ENCODE measurements around the gene KIF20A. TPM values are rescaled to one million over a fixed set of nuclear protein-coding genes. Genes with fewer than 3 reads are reported as not detected.
A peak's percentile ranks its signal among the peaks of the same experiment; 100 is the strongest.

The KIF20A gene
- total RNA-seq, 1 experiment from 2014 or later: 119 TPM

DNA sequence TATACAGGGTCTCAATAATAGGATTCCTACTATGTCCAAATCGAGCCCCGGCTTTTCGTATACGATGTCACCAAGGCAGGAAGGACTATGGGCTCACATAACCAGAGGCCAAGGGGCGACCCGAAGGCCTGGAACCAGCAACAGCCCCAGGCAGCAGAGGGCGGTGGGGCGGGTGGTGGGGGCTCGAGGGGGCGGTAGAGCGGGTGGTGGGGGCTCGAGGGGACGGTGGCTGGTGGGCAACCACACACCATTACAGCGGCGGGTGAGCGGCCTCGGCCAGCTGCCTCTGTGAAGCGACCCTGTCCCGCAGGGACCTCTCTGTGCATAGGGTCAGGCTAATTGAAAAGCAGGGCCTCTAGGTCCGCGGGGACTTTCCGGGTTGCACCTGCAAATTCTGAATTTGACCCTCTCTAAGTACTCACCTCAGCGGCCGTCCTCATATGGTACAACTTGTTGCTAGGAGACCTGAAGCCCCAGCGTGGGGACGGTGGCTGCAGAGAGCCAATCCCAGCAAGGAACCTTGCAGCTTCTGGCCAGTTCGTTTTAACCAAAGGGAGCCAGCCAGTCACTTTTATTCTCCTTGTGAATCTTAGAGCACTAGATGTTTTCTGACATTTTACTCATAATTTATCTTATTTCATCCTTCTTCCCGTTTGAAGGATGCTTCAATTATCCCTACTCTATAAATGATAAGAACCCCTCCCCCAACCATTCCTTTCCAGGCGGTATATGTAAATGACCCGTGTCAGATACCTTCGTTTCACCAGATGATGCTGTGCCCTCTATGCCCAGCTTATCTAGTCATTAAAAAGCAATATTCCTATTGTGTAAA lies 39.7 kb upstream of the KIF20A start, which contains the start of gene NME5:
Gene NME5 (minus strand): TSS at position 480 of the 832 bp plus-strand sequence. CDS start 648 bp downstream, outside the sequence.
- Histone ChIP-seq H3K27me3 (replicated peaks; ENCODE audit: insufficient read depth, low read depth, low read length, poor library complexity) (no peaks in the 10 kb centered on the region), H3K9me3 (ENCODE audit: low read depth, low read length, poor library complexity, severe bottlenecking) (no peaks in the 10 kb centered on the region), H3K4me1 (ENCODE audit: insufficient read depth, low read length, poor library complexity, severe bottlenecking) (no peaks in the 10 kb centered on the region), H3K27ac (ENCODE audit: low read depth, low read length, poor library complexity, severe bottlenecking) (no peak within 1 kb of the TSS), H3K36me3 (ENCODE audit: insufficient read depth, low read length, poor library complexity, severe bottlenecking) (no peaks in the 10 kb centered on the region), H3K4me3 (ENCODE audit: low read depth, low read length, poor library complexity, severe bottlenecking) (peak within 1 kb of the TSS; percentile 32)
- intact Hi-C loops (cut with micrococcal nuclease; ENCODE audit: unreplicated experiment): loop anchor here (10.0 kb wide), 1 partner anchor 474 kb away; no protein-coding TSS in a partner anchor
- POLR2A ChIA-PET (ENCODE audit: low non-redundant PET): no interaction called here
- no TSS peak for BruUV-seq (replicated peaks)
- TF ChIP-seq, protein P1, sequence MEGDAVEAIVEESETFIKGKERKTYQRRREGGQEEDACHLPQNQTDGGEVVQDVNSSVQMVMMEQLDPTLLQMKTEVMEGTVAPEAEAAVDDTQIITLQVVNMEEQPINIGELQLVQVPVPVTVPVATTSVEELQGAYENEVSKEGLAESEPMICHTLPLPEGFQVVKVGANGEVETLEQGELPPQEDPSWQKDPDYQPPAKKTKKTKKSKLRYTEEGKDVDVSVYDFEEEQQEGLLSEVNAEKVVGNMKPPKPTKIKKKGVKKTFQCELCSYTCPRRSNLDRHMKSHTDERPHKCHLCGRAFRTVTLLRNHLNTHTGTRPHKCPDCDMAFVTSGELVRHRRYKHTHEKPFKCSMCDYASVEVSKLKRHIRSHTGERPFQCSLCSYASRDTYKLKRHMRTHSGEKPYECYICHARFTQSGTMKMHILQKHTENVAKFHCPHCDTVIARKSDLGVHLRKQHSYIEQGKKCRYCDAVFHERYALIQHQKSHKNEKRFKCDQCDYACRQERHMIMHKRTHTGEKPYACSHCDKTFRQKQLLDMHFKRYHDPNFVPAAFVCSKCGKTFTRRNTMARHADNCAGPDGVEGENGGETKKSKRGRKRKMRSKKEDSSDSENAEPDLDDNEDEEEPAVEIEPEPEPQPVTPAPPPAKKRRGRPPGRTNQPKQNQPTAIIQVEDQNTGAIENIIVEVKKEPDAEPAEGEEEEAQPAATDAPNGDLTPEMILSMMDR (conservative IDR thresholded peaks at IDR 0.05; ENCODE audit: low read depth, low read length): no peak
- no peak for TF ChIP-seq EZH2 (IDR thresholded peaks at IDR 0.05; ENCODE audit: borderline replicate concordance, low read depth, low read length, poor library complexity, severe bottlenecking)
- CTCF ChIA-PET: no interaction called here
- peak; percentile 30 for DNase-seq (ENCODE audit: low spot score)

DNA sequence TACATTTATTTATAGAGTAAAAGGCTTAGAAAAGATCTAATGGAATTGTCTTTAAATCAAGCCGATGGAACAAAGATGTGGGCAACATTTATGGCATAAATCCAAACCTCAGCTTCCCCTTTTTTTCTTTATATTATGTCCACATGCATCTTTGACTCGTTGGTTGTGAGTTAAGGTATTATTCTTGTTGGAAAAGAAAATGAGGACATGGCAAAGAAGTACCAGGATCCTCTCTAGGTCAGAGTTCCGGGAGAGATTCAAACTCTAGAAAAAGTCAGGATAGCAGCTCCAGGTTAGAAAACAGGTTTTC lies 39.2 kb upstream of the KIF20A start:
- ChIA-PET CTCF (no interaction called here), POLR2A (ENCODE audit: low non-redundant PET) (no interaction called here)
- no TSS peak for BruUV-seq (replicated peaks)
- no peaks in the 10 kb centered on the region for H3K36me3 ChIP-seq (ENCODE audit: insufficient read depth, low read length, poor library complexity, severe bottlenecking)
- no peaks in the 10 kb centered on the region for H3K9me3 ChIP-seq (ENCODE audit: low read depth, low read length, poor library complexity, severe bottlenecking)
- no peak for DNase-seq (ENCODE audit: low spot score)
- TF ChIP-seq, protein P1 (conservative IDR thresholded peaks at IDR 0.05; ENCODE audit: low read depth, low read length): no peak
- TF ChIP-seq EZH2 (IDR thresholded peaks at IDR 0.05; ENCODE audit: borderline replicate concordance, low read depth, low read length, poor library complexity, severe bottlenecking): no peak
- H3K27me3 ChIP-seq (replicated peaks; ENCODE audit: insufficient read depth, low read depth, low read length, poor library complexity): no peaks in the 10 kb centered on the region
- intact Hi-C loops (cut with micrococcal nuclease; ENCODE audit: unreplicated experiment): loop anchor here (10.0 kb wide), 1 partner anchor 475 kb away; no protein-coding TSS in a partner anchor
- no peak overlapping the region for H3K27ac ChIP-seq (ENCODE audit: low read depth, low read length, poor library complexity, severe bottlenecking)
- H3K4me1 ChIP-seq (ENCODE audit: insufficient read depth, low read length, poor library complexity, severe bottlenecking): no peaks in the 10 kb centered on the region
- H3K4me3 ChIP-seq (ENCODE audit: low read depth, low read length, poor library complexity, severe bottlenecking): no peak overlapping the region

GRCh38 chr5:138140268-138140667 lies 38.6 kb upstream of the KIF20A start:
- Histone ChIP-seq H3K4me1 (ENCODE audit: insufficient read depth, low read length, poor library complexity, severe bottlenecking) (no peaks in the 10 kb centered on the region), H3K27ac (ENCODE audit: low read depth, low read length, poor library complexity, severe bottlenecking) (no peak overlapping the region), H3K4me3 (ENCODE audit: low read depth, low read length, poor library complexity, severe bottlenecking) (no peak overlapping the region), H3K27me3 (replicated peaks; ENCODE audit: insufficient read depth, low read depth, low read length, poor library complexity) (no peaks in the 10 kb centered on the region), H3K9me3 (ENCODE audit: low read depth, low read length, poor library complexity, severe bottlenecking) (no peaks in the 10 kb centered on the region), H3K36me3 (ENCODE audit: insufficient read depth, low read length, poor library complexity, severe bottlenecking) (no peaks in the 10 kb centered on the region)
- no TSS peak for BruUV-seq (replicated peaks)
- DNase-seq (ENCODE audit: low spot score): no peak
- no peak for TF ChIP-seq EZH2 (IDR thresholded peaks at IDR 0.05; ENCODE audit: borderline replicate concordance, low read depth, low read length, poor library complexity, severe bottlenecking)
- TF ChIP-seq, protein P1 (conservative IDR thresholded peaks at IDR 0.05; ENCODE audit: low read depth, low read length): no peak
- POLR2A ChIA-PET (ENCODE audit: low non-redundant PET): no interaction called here
- CTCF ChIA-PET: no interaction called here
- intact Hi-C loops (cut with micrococcal nuclease; ENCODE audit: unreplicated experiment): no loop called here

All from A673 (cell line).